Sigmoid colon (tissue), 7 donors: ENCODE results near the gene ZNF777. TPM values are rescaled to one million over a fixed set of nuclear protein-coding genes. Genes with fewer than 3 reads are reported as not detected.

Experiments used
- DNase-seq: peaks from one replicate; pipeline ENCODE4 v3.0.0-alpha.2; 2019
- H3K27ac ChIP-seq, 4 donors: fragments of 200-600 bp; sonication (generic); one replicate each; pipeline ENCODE4 v1.5.1; 2016 to 2019; ENCODE audit warnings: mild to moderate bottlenecking in 1 of 4
- H3K27me3 ChIP-seq, 3 donors: fragments of 200-600 bp; sonication (generic); one replicate each; pipeline ENCODE4 v1.5.1; 2019; ENCODE audit warnings: mild to moderate bottlenecking in 1 of 3
- H3K36me3 ChIP-seq, 4 donors: fragments of 200-600 bp; sonication (generic); one replicate each; pipeline ENCODE4 v1.5.1; 2016 to 2019
- H3K4me1 ChIP-seq, 4 donors: fragments of 200-600 bp; sonication (generic); one replicate each; pipeline ENCODE4 v1.5.1; 2017 to 2019
- H3K4me3 ChIP-seq, 4 donors: fragments of 200-600 bp; sonication (generic); one replicate each; pipeline ENCODE4 v1.5.1; 2017 to 2019; ENCODE audit warnings: mild to moderate bottlenecking in 2 of 4, moderate library complexity in 1 of 4
- H3K9me3 ChIP-seq, 4 donors: fragments of 200-600 bp in 3 of 4; sonication (generic) in 3 of 4; one replicate each; pipeline versions ENCODE4 v1.5.1 to v1.6.1; 2013 to 2019
- EP300 ChIP-seq, 4 donors: sonication (generic); formaldehyde crosslinking; IDR thresholded peaks; one replicate each; pipeline ENCODE4 v1.6.1; 2017; ENCODE audit warnings: antibody characterized with exemption in 4 of 4
- POLR2A ChIP-seq, 2 donors: fragments of 450-650 bp; IDR thresholded peaks; one replicate each; pipeline ENCODE4 v1.6.1; 2016; ENCODE audit warnings: antibody characterized with exemption in 2 of 2, mild to moderate bottlenecking in 2 of 2, moderate library complexity in 2 of 2
- POLR2AphosphoS5 ChIP-seq, 4 donors: sonication (generic); formaldehyde crosslinking; IDR thresholded peaks; one replicate each; pipeline ENCODE4 v1.6.1; 2017; ENCODE audit warnings: antibody characterized with exemption in 4 of 4
- WGBS, 2 donors: extraction: QIAGEN DNeasy Blood & Tissue Kit; methylation state at CpG; one replicate each; pipeline ENCODE4 v1.1.7; 2013; 5-methylcytosine and 5-hydroxymethylcytosine counted together
- intact Hi-C: fragments of 100-400 bp; cut with DNase I; formaldehyde crosslinking; loops from one replicate; pipeline ENCODE4 v1.15.1; 2023
- polyA plus RNA-seq, 3 donors: library from polyadenylated mRNA; stranded (reverse); fragments of 200-250 nt; gene quantifications; one replicate each; pipeline ENCODE4 v1.2.3, GENCODE V29; 2013
- total RNA-seq, 4 donors: library from RNA; depleted of rRNA; stranded (reverse); fragments of >200 nt; gene quantifications; one replicate each; pipeline ENCODE4 v1.1.0, GENCODE V29; 2016
- TF ChIP-seq, protein P1 (sequence below), 4 experiments: fragments of 450-650 bp in 3 of 4; fragments of 200-600 bp in 1 of 4; IDR thresholded peaks; one replicate each; pipeline ENCODE4 v1.5.1; 2016 to 2019; ENCODE audit warnings: antibody characterized with exemption in 4 of 4, mild to moderate bottlenecking in 3 of 4, moderate library complexity in 2 of 4
- donor health status: healthy with polysubstance abuse.
- donor health status: Bipolar disorder and iron deficiency.
- donor health status: healthy.

The ZNF777 gene
- total and polyA plus RNA-seq, 7 donors: 4.2 to 8.8 (median 6.6) TPM

GRCh38 chr7:149409895-149410294 is 51.0 kb downstream of the ZNF777 start:
- H3K27ac ChIP-seq: no peak overlapping the region
- no peaks in the 10 kb centered on the region for H3K27me3 ChIP-seq
- H3K4me3 ChIP-seq: no peak overlapping the region
- intact Hi-C loops: no loop called here
- H3K36me3 ChIP-seq: no peaks in the 10 kb centered on the region
- WGBS, 2 donors: 75 to 86% methylated on average over 6 of the region's 6 CpGs
- H3K9me3 ChIP-seq: no peaks in the 10 kb centered on the region
- peaks cover 0 to 5% (median 2%) of the 10 kb centered on the region in 4 donors for H3K4me1 ChIP-seq
- no peak for DNase-seq
- TF ChIP-seq POLR2AphosphoS5 (IDR thresholded peaks at IDR 0.05): no peak
- TF ChIP-seq, protein P1, sequence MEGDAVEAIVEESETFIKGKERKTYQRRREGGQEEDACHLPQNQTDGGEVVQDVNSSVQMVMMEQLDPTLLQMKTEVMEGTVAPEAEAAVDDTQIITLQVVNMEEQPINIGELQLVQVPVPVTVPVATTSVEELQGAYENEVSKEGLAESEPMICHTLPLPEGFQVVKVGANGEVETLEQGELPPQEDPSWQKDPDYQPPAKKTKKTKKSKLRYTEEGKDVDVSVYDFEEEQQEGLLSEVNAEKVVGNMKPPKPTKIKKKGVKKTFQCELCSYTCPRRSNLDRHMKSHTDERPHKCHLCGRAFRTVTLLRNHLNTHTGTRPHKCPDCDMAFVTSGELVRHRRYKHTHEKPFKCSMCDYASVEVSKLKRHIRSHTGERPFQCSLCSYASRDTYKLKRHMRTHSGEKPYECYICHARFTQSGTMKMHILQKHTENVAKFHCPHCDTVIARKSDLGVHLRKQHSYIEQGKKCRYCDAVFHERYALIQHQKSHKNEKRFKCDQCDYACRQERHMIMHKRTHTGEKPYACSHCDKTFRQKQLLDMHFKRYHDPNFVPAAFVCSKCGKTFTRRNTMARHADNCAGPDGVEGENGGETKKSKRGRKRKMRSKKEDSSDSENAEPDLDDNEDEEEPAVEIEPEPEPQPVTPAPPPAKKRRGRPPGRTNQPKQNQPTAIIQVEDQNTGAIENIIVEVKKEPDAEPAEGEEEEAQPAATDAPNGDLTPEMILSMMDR (IDR thresholded peaks at IDR 0.05): no peak
- no peak for TF ChIP-seq POLR2A (IDR thresholded peaks at IDR 0.05)
- TF ChIP-seq EP300 (IDR thresholded peaks at IDR 0.05): no peak

- 83 to 85% methylated on average over 6 of the region's 6 CpGs for WGBS, 2 donors
- DNase-seq: no peak
- no peak for TF ChIP-seq POLR2AphosphoS5 (IDR thresholded peaks at IDR 0.05)
- TF ChIP-seq, protein P1 (IDR thresholded peaks at IDR 0.05): no peak
- H3K9me3 ChIP-seq: no peaks in the 10 kb centered on the region
- H3K4me3 ChIP-seq: no peak overlapping the region
- H3K27me3 ChIP-seq: no peaks in the 10 kb centered on the region
- intact Hi-C loops: no loop called here
- H3K4me1 ChIP-seq: no peaks in the 10 kb centered on the region
- no peaks in the 10 kb centered on the region for H3K36me3 ChIP-seq
- no peak overlapping the region for H3K27ac ChIP-seq
These were observed 56.0 kb downstream of the ZNF777 start for GRCh38 chr7:149404825-149405224.

DNA sequence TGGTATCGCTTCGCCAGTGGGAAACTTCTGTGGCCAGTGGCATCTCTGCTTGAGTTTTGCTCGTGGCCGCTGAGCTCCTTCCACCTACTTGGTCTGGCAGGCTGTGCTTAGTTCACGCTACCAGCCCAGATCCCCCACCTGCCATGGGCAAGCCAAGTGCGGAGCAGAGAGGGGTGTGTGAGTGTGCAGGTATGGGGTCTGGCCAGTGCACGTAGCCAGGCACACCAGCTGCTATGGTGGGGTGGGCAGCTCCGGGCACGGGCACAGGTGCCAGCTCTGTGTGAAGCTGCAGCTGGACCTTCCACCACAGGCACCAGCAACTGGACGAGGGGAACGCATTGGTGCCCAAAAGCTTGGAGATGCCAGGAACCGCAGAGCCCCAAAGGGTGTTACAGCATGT is 56.5 kb downstream of the ZNF777 start:
- no peak for DNase-seq
- Histone ChIP-seq H3K36me3 (no peaks in the 10 kb centered on the region), H3K9me3 (no peaks in the 10 kb centered on the region), H3K27ac (no peak overlapping the region), H3K4me3 (no peak overlapping the region), H3K27me3 (no peaks in the 10 kb centered on the region), H3K4me1 (no peaks in the 10 kb centered on the region)
- TF ChIP-seq, protein P1 (IDR thresholded peaks at IDR 0.05): no peak
- TF ChIP-seq POLR2AphosphoS5 (IDR thresholded peaks at IDR 0.05) (no peak), EP300 (IDR thresholded peaks at IDR 0.05) (no peak), POLR2A (IDR thresholded peaks at IDR 0.05) (no peak)
- WGBS, 2 donors: 88 to 95% methylated on average over 12 of the region's 12 CpGs
- intact Hi-C loops: no loop called here

DNA sequence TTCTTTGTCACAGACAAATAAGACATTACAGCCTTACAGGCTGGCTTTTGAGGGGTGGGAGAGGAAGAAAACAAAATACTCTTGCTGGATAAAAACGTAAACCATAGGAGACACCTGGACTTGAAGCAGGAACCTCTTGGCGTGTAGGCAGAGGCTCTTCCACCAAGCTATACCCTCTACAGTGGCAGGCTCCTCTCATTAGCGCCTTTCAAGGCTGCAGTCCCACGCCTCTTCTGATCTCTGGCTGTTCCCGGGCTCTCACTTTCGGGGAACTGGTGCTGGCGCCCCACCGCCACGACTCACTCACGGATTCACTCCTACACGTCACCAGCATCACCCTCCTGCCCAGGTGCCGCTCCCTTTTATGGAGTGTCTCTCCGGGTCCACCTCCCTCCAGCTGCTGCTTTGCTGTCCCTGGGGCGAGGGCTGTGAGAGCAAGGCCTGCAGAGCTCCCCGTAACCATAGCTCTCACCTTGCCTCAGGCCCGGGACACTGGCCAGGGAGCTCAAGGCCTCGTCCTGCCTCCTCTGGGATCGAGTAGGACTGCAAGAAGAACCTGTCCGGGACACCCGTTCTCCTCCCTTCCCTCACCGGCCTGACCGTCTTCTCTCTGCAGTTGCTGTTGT is 62.6 kb downstream of the ZNF777 start:
- Histone ChIP-seq H3K4me1 (no peaks in the 10 kb centered on the region), H3K4me3 (no peak overlapping the region), H3K27me3 (no peaks in the 10 kb centered on the region), H3K36me3 (no peaks in the 10 kb centered on the region), H3K27ac (no peak overlapping the region), H3K9me3 (peaks cover 0 to 4% (median 0%) of the 10 kb centered on the region in 4 donors)
- intact Hi-C loops: no loop called here
- no peak for DNase-seq
- TF ChIP-seq EP300 (IDR thresholded peaks at IDR 0.05): no peak
- TF ChIP-seq POLR2AphosphoS5 (IDR thresholded peaks at IDR 0.05): no peak
- TF ChIP-seq, protein P1 (IDR thresholded peaks at IDR 0.05): no peak
- TF ChIP-seq POLR2A (IDR thresholded peaks at IDR 0.05): no peak
- 73 to 80% methylated on average over 22 of the region's 22 CpGs for WGBS, 2 donors
